ENCODE measurements around the gene TOB1.

- TF ChIP-seq CTCF (IDR thresholded peaks at IDR 0.05) (no peak), POLR2A (IDR thresholded peaks at IDR 0.05) (no peak)
These were observed 28.7 kb downstream of the TOB1 start for GRCh38 chr17:50837286-50837979.
